HPDE6-E6E7 (cell line): ENCODE data around the gene ZBP1.

Experiments used
- DNase-seq: peaks from one replicate; pipeline ENCODE4 v3.0.0; 2011; ENCODE audit warnings: missing footprints; ENCODE audit errors: extremely low spot score

ZBP1 gene

GRCh38 chr20:57586370-57586793, 33.8 kb downstream of the ZBP1 start:
- DNase-seq, result no peak

- DNase-seq, result no peak
Measured at GRCh38 chr20:57585466-57586213, 34.6 kb downstream of the ZBP1 start.

- no peak for DNase-seq
Measured at GRCh38 chr20:57584768-57585461, 35.3 kb downstream of the ZBP1 start.

- DNase-seq, result no peak
Measured at GRCh38 chr20:57583289-57584257, 36.7 kb downstream of the ZBP1 start.

GRCh38 chr20:57582432-57583288, 37.6 kb downstream of the ZBP1 start:
- no peak for DNase-seq

- no peak for DNase-seq
Measured at GRCh38 chr20:57582029-57582378, 38.2 kb downstream of the ZBP1 start.

GRCh38 chr20:57581202-57582028, 38.8 kb downstream of the ZBP1 start:
- DNase-seq, result no peak

GRCh38 chr20:57580478-57581201, 39.6 kb downstream of the ZBP1 start:
- no peak for DNase-seq

- no peak for DNase-seq
Measured at GRCh38 chr20:57579898-57580447, 40.3 kb downstream of the ZBP1 start.

- no peak for DNase-seq
Measured at GRCh38 chr20:57579331-57579897, 40.8 kb downstream of the ZBP1 start.

- DNase-seq, result no peak
Measured at GRCh38 chr20:57578476-57579165, 41.6 kb downstream of the ZBP1 start.

- no peak for DNase-seq
Measured at GRCh38 chr20:57577679-57578475, 42.3 kb downstream of the ZBP1 start.

GRCh38 chr20:57576617-57577550, 43.3 kb downstream of the ZBP1 start:
- DNase-seq, result no peak

- no peak for DNase-seq
Measured at GRCh38 chr20:57576002-57576401, 44.2 kb downstream of the ZBP1 start.

- no peak for DNase-seq
Measured at GRCh38 chr20:57574954-57575353, 45.3 kb downstream of the ZBP1 start.

GRCh38 chr20:57573894-57574293, 46.3 kb downstream of the ZBP1 start:
- no peak for DNase-seq
